ENCODE measurements around the gene EFCAB11.

EFCAB11 gene

DNA sequence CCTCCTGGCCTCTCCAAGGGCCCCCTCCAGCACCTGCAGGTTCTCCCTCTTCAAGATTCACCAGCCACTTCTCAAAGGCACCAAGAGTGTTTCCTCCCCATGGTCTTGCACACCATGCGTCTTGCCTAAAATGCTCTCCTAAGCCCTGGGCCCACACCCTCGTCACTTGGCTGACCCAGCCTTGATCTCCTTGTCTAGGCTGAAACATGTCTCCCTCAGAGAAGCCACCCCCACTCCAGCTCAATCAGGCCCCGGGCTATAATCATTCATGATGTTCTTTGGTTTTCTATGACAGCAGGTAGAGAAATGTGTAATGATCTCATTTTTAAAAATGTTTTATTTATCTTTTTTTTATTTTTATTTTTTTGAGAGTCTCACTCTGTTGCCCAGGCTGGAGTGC is 88.1 kb downstream of the EFCAB11 start:
- DNase-seq (ENCODE audit: low read depth), result no peak

- DNase-seq (ENCODE audit: low read depth), result no peak
Measured at GRCh38 chr14:89865153-89865552, 89.4 kb downstream of the EFCAB11 start.

DNA sequence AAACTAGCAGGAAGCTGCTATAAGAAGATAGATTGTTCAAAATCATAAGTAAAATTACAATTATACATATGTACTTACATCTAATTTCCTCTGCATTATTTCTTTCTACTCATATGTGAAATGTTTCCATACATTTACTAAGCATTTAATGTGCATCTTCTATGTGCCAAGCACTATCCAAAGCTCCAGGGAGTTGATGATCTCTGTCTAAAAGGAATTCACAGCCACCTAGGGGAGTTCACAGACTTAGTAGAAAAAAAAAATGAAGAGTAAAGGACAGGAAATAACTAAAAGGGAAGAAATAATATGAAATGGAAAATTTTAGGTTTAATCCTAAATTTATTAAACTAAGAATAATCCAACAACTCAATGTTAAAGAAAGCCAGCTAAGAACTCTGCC is 91.7 kb downstream of the EFCAB11 start:
- DNase-seq (ENCODE audit: low read depth), result no peak

GRCh38 chr14:89861630-89862029 is 92.9 kb downstream of the EFCAB11 start:
- no peak for DNase-seq (ENCODE audit: low read depth)

DNA sequence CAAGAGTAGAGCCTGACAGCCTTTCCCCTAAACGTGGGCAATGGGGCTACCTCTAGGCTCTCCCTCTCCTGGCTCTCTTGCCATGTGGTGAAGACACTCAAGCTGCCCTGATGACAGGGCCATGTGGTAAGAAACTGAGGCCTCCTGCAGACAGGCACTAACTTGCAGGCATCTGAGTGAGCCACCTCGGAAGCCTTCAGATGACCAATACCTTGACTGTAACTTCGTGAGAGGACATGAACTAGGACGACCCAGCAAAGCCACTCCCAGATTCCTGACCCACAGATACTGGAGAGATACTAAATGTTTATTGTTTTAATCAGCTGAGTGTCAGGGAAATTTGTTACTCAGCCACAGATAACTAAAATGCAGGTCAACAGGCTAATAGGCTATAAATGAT is 96.4 kb downstream of the EFCAB11 start:
- no peak for DNase-seq (ENCODE audit: low read depth)

DNA sequence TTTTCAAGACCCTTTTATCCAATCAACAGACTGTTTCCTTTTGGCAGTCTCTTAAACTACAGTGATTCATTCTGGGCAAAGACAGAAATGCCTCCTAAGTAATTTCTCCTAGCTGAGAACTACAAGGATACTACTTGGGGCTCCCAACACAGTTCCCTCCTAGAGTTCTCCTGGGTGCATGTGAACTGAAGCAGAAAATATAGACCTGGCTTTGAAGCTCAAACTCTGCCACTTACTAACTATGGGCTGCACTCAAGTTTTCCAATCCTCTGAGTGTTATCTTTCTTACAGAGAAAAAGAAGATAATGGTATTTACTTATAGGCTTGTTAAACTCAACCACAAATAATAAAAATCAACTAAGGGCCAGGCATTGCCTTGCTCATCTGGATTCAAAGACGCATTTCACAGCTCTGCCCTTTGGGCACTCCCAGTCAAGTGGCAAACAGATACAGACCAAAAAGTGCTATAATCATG is 97.6 kb downstream of the EFCAB11 start:
- DNase-seq (ENCODE audit: low read depth), result no peak

- no peak for DNase-seq (ENCODE audit: low read depth)
Measured at GRCh38 chr14:89855961-89856656, 98.4 kb downstream of the EFCAB11 start.

GRCh38 chr14:89853936-89854693 is 100.4 kb downstream of the EFCAB11 start:
- no peak for DNase-seq (ENCODE audit: low read depth)

DNA sequence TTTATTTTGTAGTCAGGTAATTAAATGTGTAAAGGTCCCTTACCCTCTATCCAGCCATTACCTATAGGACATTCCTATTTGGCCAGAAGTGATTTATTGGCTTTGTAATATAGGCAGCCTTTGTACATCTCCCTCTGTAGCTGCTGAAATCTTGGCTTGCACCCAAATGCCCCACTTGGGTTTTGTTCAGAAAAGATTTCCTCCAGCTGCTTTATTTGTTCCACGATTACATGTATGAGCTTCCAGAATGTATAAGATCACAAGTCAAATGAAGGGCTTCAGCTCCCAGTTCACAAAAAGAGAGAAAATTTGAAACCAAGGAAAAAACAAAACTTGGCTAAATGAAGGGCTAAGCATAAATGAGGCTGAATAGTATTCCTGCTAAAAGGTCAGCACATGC is 103.4 kb downstream of the EFCAB11 start:
- DNase-seq (ENCODE audit: low read depth), result no peak

DNA sequence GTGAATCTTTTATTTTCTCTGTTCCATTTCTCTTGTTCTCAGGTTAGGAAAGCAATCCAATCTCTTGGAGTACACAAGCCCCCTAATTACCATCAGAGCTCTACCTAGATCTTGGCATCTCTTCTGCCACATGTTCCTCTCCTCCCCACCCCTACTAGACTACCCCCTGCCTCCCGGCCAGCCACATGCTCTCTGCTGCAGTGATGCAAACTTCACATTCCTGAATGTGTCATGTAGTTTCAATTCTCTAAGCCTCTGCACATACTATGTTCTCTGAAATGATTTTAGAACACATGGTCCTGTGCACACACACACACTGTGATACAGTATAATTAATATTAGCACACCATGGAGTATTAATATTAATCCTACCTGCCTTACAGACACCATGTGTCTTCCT is 104.6 kb downstream of the EFCAB11 start:
- no peak for DNase-seq (ENCODE audit: low read depth)

DNA sequence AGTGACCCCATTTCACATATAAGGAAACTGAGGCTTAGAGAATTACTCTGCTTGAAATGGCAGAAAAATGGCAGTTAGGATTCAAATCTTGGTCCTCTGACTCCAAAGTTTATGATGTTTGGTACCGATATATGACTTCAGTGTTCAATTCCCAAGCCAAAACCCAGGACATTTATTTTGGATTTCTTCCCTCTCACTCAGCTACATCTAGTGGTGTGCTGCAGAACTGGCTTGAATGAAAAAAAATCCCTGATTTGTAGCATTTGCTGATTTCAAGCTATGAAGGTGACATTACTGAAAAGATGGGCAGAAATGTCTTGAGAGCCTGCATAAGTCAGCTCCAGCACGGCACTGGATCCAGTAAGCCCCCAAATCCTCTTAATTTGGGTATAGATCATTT is 106.4 kb downstream of the EFCAB11 start:
- DNase-seq (ENCODE audit: low read depth), result no peak

DNA sequence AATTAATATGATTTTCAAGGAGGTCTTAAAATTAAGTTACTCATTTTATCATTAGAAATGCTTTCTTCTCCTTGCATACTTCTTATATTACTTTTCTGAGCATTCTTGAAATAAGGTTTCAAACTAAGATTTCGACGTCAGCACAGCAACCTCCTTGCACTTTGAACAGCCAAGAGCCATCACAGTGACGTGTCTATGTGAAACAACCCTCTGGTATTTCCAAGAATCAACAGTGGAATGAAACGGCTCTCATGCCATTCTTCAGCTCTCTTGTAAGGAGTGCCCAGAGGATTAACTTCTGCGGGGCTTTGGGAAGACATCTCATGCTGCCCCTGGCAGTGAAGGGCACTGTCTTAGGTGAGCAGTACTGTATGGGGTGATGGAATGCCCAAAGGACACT is 109.2 kb downstream of the EFCAB11 start:
- DNase-seq (ENCODE audit: low read depth), result no peak

- no peak for DNase-seq (ENCODE audit: low read depth)
Measured at GRCh38 chr14:89844508-89844907, 110.0 kb downstream of the EFCAB11 start.

DNA sequence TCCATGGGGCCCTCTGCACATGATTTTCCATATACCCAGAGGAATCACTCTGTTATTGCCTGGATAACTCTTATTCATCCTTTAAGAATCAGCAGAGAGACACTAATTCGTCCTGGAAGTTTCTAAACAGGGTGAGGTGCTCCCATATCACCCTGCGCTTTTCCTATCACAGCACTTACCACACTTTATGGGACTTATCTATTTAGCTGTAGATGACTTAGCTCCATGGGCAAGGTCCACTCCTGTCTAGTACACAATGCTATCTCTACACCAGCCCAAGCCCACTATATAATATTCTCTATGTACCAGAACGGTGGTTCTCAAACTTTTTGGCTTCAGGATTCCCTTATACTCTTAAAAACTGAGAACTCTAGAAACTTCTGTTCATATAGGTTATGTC is 111.7 kb downstream of the EFCAB11 start:
- DNase-seq (ENCODE audit: low read depth), result no peak

GRCh38 chr14:89841851-89842250 is 112.7 kb downstream of the EFCAB11 start:
- no peak for DNase-seq (ENCODE audit: low read depth)

GRCh38 chr14:89836830-89837469 is 117.6 kb downstream of the EFCAB11 start:
- no peak for DNase-seq (ENCODE audit: low read depth)

DNA sequence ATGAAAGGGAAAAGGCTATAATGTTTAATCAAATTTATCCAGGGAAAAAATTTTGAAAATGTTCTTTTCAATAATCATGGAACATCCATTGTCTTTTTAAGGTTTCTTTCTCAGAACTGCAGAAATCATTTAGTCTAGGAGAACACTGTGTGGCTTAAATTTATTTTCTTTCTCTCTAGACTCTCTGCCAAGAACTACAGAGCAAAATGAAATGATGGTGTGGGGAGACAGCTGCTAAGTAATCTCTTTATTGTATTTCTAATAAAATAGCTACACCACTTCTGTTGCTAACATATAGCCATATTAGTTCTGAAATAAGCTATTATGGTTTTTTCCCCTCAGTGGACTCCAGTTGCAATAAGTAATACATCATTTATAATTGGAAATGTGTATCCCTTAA is 120.9 kb downstream of the EFCAB11 start:
- no peak for DNase-seq (ENCODE audit: low read depth)

DNA sequence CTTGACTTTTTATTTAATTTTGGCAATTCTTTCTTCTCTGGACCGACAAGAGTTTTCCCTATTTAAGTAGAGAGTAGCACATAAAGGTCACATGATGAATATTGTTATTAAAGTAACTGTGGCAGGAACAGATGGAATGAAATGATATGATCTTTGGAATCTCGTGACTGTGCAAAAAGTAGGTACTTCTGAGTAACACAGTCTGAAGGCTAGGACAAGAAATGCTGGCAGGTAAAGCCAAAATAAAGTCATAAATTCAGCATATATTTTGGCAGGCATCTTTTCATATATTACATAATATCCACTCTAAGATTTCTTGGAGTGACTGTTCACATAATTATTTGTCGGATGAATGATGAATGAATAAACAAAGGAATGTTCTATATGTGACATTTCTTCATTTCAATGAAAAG is 121.4 kb downstream of the EFCAB11 start:
- no peak for DNase-seq (ENCODE audit: low read depth)

DNA sequence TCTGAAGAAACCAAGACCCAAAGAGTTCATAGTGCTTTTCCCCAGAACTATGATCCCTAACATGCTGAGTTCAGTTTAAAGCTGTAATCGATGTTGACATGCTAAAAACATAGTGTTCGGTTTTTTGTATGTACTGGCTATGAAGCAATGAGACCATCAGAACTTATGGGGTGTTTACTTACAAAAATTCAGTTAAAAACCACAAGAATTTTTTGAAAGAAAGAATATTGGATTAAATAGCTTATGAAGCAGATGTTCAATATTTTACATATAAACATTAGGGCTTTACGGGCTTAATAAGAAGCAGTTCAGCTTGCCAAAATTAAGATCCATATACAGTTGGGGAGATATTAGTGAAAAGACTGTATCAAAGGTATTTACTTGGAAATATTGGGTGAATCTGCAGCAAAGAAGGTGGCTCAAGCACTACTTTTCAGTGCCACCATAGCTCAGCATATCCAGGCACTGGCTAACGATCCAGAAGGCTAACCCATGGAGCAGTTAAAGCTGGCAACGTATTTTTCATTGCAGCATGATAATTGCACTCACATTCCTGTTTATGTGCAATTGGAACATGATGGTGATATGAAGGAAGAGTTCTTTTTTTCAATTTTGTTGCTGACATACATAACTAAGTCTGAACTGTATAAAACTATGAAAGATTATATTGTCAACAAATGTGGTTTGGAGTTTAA is 125.9 kb downstream of the EFCAB11 start:
- DNase-seq (ENCODE audit: low read depth), result no peak

- no peak for DNase-seq (ENCODE audit: low read depth)
Measured at GRCh38 chr14:89827265-89827664, 127.3 kb downstream of the EFCAB11 start.

DNA sequence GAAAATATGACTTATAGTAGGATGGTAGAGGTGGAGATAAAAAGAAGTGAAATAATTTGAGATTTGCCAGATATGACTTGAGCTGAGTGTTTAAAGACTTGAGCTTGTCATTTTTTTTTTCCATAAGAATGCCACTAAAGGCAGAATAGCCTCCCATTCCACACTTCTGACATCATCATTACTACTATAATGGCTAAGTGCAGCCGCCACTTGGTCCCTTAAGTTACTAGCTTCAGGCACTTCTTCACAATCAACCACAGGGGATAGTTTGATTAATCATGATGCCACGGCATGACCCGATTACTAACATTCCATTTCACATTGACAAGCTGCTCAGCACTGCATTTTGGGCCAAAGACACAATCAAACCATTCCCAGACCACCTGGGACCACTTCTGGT is 127.9 kb downstream of the EFCAB11 start:
- DNase-seq (ENCODE audit: low read depth), result no peak

DNA sequence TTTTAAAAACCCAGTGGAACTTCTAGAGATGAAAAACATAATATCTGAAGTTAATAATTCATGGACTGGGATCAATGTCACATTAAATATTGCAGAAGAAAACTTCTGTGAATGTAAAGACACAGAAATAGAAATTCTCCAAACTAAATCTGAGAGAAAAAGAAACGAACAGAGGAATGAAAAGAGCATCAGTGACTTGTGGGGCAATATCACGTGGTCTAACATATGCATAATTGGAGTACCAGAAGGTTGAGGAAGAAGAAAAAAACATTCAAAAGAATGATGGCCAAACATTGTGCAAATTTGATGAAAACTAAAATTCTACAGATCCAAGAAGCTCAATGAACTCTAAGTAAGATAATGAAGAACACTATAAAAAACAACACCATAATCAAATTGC is 130.8 kb downstream of the EFCAB11 start:
- DNase-seq (ENCODE audit: low read depth), result no peak

- DNase-seq (ENCODE audit: low read depth), result no peak
Measured at GRCh38 chr14:89814126-89814525, 140.4 kb downstream of the EFCAB11 start.
